GM18526 (cell line): ENCODE results near the gene SOAT1.

Source experiments
- POLR2A ChIP-seq: IDR thresholded peaks from 3 replicates; pipeline ENCODE4 v1.6.1; 2011; ENCODE audit not compliant: insufficient read length; ENCODE audit errors: extremely low read depth

The SOAT1 gene

GRCh38 chr1:179293340-179294327 lies at the start of gene SOAT1:
Gene SOAT1 (plus strand): TSS chr1:179293797. CDS start chr1:179302685, 8,888 bp downstream.
- TF ChIP-seq POLR2A: peak; percentile 83

- TF ChIP-seq POLR2A: no peak
Measured at GRCh38 chr1:179247923-179248322, 45.7 kb upstream of the SOAT1 start.

GRCh38 chr1:179251675-179252074 lies 41.9 kb upstream of the SOAT1 start:
- no peak for TF ChIP-seq POLR2A

- TF ChIP-seq POLR2A: no peak
Measured at GRCh38 chr1:179252606-179253005, 41.0 kb upstream of the SOAT1 start.

- no peak for TF ChIP-seq POLR2A
Measured at GRCh38 chr1:179253286-179253972, 40.2 kb upstream of the SOAT1 start.

GRCh38 chr1:179262183-179262582 lies 31.4 kb upstream of the SOAT1 start:
- TF ChIP-seq POLR2A: no peak

GRCh38 chr1:179263121-179263520 lies 30.5 kb upstream of the SOAT1 start:
- TF ChIP-seq POLR2A: no peak

GRCh38 chr1:179264507-179264906 lies 29.1 kb upstream of the SOAT1 start:
- TF ChIP-seq POLR2A: no peak

- no peak for TF ChIP-seq POLR2A
Measured at GRCh38 chr1:179269071-179269470, 24.5 kb upstream of the SOAT1 start.

GRCh38 chr1:179278920-179279319 lies 14.7 kb upstream of the SOAT1 start:
- TF ChIP-seq POLR2A: no peak

- TF ChIP-seq POLR2A: no peak
Measured at GRCh38 chr1:179283992-179284391, 9.6 kb upstream of the SOAT1 start.

GRCh38 chr1:179287946-179288345 lies 5.7 kb upstream of the SOAT1 start:
- no peak for TF ChIP-seq POLR2A

GRCh38 chr1:179288977-179289376 lies 4.6 kb upstream of the SOAT1 start:
- no peak for TF ChIP-seq POLR2A

GRCh38 chr1:179295164-179295755 lies 1.7 kb downstream of the SOAT1 start:
- TF ChIP-seq POLR2A: no peak

- TF ChIP-seq POLR2A: no peak
Measured at GRCh38 chr1:179296356-179297104, 2.9 kb downstream of the SOAT1 start.
